AG08395 (cell line): ENCODE results near the gene MXI1.
A peak's percentile ranks its signal among the peaks of the same experiment; 100 is the strongest.

Source experiments
- DNase-seq: peaks from one replicate; pipeline ENCODE4 v3.0.0; 2012; ENCODE audit warnings: mixed read lengths, low spot score

MXI1 gene

DNA sequence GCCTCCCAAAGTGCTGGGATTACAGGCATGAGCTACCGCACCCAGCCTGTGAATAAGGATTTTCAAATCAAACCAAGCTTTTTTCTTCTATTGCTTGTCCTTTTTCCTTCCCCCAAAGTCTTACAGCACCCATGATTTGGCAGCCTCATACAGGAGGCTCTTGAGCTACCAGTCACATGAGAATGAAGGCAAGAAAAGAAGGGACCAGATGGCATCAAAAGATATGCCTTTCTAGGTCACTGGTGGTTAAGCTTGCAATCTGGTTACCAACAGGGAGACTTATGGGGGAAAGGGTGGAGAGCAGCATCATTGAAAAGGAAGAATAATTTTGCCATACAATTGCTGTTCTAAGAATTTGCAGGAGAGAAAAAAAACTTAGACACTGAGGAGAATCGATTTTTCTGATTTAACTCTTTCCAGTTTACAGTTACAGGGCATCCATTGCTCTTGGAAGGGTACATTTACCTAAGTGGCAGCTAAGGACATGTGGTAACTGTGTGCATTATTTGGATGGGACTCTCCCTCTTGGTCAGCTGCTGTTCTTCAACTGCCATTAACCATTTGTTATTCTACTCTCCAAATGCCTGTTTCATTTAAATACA lies 67.8 kb downstream of the MXI1 start:
- DNase-seq: no peak

DNA sequence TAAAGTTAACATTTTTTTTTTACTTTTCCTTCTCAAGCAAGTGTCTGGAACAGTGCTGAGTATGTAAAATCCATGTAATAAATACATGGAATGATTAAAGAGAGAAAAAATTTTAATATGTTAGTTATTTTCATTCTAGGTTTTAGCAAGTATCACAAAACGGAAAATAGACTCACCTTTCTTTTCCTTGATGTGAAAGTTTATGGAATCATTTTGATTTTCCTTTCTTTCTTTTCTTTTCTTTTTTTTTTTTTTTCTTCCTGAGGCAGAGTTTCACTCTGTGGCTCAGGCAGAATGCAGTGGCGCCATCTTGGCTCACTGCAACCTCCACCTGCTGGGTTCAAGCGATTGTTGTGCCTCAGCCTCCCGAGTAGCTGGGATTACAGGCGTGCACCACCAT lies 69.2 kb downstream of the MXI1 start:
- no peak for DNase-seq

DNA sequence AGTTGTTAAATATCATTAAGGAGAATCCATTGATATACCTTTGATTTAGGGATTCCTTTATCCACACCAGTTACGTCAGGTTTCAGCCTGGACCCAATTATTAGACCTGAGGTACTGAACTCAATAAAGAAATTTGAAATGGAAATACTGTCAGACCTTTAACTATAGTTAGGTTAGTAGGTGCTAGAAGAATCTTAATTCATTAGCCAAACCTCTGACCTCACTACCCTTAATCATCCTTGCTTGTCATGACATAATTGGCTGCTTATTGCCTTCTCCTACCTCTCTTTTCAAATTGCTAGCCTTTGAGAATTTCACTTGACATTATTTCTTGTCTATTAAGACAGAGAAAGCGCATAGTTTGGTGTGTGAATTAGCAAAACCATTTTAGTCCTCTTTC lies 70.2 kb downstream of the MXI1 start:
- no peak for DNase-seq

DNA sequence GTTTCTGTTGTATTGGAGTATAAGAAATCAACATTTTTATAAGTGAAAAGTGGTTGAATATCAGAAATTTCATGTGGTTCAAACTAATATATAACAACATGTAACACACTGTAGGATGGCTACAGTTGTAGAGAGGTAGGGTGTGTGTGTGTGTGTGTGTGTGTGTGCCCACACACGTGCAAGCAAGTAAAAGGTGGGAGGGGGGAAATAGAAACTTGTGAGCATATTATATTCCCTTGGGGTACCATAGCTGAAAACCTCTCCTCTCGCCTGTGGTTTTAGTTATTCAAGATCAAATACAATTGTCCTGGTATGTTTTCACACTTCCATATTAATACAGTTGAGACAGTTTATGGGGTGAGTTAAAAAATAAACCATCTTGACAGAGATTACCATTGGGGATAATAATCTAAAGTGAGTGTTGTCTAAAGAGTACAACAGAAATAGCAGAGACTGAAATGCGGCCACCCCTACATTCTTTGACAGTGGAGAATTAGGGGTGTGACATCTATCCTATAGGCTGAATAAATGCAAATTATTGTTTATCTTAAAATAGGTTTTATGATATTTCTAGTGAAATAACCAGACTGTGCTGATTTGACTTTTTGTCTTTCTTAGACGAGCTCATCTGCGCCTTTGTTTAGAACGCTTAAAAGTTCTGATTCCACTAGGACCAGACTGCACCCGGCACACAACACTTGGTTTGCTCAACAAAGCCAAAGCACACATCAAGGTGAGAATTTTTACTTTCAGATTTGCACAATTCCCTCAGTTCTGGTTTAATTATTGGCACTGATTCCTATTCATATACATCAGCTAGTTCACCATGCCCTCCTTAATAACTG lies 71.4 kb downstream of the MXI1 start:
- DNase-seq: no peak

DNA sequence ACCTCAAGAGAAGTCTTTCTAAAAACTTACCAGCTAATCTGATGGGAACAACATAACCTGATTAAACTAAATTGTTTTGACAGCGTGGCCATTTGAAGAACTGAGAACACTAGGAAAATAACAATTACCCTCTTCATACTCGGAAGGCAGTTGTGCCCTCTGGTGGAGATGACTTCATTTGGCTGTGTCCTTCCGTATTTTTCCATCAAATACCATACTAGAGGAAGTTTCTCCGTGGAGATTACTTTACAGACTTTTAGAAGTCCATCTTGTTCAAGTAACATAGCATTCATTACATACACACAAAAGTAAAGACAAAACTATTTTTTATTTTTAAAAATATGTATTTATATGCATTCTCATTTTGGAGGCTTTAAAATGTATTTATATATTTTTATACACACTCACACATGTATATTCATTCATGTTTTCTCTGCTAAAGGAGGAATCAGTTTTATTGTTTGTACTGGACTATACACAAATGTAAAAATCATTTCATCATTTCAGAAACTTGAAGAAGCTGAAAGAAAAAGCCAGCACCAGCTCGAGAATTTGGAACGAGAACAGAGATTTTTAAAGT lies 72.1 kb downstream of the MXI1 start:
- peak; percentile 63 for DNase-seq

DNA sequence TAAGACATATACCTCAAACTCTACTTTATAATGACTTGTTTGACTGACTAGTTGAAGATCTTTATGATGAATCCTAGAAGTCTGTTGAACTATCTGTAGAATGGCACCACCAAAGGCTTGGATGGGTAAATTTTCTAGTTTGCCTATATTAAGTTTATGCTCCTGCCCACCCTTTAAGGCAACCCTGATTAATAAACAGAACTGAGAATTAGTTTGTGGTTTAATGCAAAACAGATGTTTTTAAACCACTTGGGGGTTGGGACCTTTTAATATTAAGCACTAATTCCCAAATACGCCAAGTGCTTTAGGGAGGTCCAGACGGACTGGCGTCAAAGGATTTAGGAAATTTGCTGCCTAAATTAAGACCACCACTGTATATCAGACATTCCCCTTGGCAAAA lies 76.9 kb downstream of the MXI1 start:
- DNase-seq: no peak

DNA sequence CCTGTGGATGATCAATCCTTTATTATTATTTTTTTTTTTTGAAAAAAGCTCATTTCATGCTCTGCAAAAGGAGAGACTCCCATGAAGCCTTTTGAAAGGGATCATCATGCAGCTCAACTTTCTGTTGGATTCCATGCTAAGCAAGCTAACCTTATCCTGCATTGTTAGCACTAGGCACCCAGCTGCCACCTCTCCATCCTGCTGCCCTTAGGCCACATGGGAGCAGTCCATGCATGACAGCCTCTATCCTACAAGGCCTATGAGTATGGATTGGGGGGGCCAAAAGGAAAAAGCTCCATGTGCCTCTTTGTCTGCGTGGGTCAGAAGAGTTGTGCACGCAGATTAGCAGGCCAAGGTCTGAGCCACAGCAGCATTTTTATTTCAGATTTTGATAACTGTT lies 78.1 kb downstream of the MXI1 start:
- no peak for DNase-seq

DNA sequence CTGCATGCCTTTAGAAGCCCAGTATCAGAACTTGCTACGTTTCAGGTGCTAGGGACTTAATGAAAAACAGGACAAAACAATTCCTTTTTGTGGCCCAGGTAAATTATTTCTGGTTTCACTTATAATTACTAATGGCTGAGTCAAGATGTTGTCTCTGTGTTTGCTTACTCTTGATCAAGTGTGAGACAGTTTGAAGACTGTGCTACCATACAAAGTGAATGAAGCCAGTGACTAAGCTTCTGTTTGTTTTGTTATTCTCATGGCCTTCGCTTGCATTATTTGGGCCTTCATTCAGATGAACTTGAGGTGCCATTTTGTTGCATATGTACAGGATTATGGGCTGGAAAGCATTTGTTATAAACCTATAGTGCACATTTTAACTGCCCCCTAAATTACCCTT lies 79.4 kb downstream of the MXI1 start:
- no peak for DNase-seq

DNA sequence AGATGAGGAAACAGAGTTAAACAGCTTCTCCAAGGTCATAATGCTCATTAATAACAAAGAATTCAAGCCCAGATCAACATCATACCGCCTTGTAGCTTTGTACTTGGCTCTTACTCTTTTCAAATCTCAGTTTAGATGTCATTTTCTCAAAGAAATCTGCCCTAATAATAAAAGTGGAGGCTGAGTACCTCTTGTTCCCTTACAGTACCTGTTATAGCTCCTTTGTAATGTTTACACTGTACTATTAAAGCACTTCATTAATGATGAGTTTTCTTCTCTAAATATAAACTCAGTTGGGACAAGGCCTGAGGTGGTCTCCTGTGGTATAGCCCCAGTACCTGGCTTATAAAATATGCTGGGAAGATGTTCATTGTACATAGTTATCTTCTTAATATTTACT lies 89.6 kb downstream of the MXI1 start:
- no peak for DNase-seq

DNA sequence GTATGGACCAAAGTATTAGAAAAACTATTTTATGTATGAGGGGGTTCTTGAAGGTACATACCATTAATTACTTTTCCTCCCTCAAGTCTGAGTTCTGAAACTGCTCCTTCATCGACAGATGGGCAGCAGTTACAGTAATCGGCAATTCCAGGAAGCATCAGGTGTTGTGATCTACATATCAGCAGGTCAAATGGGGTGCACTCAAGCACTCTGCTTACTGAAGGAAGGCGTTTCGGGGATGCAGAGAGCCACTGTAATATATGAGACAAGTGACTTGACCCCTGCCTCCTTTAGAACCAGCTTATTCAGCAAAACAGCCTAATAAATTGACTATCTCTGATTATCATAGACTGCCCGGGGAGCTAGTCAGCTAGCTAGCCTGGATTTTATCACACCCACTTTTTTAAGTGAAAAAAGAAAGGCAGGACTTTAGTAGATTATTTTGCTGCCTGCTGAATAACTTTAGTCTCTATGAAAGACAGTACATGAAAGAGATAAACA lies 93.1 kb downstream of the MXI1 start:
- no peak for DNase-seq

DNA sequence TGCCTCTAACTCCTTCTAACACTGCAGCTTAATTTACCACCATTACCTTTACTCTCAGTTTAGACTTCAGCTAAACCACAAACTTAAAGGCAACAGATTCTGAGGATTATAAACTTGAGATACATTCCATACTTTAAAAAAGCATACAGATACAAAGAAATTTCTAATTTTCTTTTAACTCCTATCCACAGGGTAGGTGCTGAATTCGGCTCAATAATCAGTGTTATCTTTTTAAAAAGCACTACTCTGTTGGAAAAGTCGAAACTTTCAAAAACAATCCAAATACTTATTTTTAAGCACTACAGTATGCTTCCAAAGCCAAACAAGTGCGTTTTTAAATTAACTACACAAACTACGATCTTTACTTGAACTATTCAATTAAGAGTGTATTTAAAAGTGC lies 96.3 kb downstream of the MXI1 start:
- DNase-seq: no peak

DNA sequence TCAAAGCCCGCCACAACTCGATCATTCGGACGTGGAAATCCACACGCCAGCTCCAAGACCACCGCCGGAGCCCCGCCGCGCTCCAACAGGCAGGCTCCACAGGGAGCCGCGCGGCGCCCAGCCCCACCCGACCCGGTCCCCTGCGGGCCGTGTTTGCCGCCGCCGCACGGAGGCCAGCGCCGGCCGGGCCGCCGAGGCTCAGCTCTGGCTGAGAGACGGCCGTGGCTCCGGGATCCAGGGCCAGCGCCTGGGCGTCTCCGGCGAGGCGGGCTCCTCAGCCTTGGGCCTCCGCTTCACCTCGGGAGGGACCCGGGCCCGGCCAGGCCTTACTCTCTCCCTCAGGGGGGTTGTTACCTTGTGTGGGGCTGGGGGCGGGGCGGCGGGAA lies 97.0 kb downstream of the MXI1 start:
- peak; percentile 47 for DNase-seq

DNA sequence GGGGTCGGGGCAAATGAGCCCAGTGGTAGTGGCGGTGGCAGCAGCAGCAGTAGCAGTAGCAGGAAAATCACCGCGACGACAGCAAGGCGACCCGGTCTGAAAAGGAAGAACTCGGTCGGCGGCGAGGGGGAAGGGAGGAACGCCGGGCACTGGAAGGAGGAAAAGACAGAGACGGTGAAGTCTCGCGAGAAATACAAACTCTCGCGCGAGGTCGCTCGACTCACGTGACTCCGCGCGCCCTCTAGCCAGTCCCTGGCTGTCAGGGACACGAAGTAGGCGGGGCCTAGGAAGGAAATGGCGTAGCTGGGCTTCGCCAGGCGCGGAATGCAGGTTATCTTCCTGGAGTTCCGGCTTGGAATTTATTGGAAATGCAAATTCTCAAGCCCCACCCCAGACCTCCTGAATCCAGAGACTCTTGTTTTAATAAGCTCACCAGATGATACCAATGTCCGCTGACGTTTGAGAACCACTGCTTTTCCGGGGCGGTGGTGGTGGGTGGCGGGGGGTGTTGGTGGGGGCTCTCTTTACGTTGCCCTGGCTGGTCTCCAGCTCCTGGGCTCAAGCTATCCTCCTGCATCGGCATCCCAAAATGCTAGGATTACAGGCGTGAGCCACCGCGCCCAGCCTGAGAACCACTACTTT lies 97.5 kb downstream of the MXI1 start, which contains the start of gene SMNDC1:
Gene SMNDC1, minus strand, starts transcription at position 141 of the 642 bp plus-strand sequence. CDS start 1,333 bp downstream, outside the sequence.
- peak; percentile 98 for DNase-seq

DNA sequence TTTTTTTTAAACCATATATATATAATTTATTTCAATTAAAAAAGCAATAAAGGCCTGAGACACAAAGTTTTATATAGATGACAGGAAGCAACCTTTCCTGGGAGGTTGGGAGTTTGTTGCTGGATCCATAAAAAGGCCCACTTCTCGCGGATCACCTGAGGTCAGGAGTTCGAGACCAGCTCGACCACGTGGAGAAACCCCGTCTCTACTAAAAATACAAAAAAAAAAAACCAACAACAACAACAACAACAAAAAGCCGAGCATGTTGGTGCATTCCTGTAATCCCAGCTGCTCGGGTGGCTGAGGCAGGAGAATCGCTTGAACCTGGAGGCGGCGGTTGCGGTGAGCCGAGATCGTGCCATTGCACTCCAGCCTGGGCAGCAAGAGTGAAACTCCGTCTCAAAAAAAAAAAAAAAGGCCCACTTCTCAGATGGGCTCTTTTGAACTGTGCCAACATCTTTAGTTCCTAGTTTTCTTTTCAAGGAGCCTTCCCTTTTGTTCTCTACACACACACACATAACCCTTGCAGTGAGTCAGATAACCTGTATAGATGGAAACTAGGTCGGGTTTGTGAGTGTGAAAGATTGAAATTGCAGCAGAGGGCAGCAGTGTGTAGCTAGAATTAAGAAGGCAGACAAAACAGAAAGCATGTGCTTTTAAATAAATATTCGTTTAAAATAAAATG lies 98.5 kb downstream of the MXI1 start:
- peak; percentile 69 for DNase-seq

DNA sequence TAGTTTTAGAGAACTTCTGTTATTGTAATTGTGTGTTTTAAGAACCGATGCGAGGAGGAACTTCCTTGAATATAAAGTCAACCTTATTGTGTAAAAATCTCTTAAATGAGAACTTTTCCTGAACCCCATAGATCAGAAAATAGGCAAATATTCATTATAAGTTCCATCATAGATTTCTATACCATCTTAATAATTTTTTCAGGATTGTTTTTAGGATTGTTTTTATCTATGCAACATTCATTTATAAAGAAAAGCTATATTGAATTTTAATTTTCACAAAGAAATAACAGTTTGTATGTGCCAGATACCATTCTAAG lies 99.0 kb downstream of the MXI1 start:
- DNase-seq: no peak

DNA sequence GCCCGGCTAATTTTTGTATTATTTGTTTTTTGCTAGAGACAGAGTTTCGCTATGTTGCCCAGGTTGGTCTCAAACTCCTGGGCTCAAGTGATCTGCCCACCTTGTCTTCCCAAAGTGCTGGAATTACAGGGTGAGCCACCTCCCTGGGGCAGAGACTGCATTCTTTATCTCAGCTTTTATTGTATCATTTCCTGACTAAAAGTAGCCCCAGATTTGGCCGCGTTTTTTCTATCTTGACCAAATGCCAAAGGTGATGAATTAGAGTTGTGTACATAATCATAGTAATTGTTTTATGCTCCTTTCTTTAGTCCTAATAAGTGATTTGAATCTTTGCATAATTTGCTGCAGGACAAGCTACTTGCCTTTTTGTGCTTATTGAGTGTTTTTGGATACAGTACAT lies 100.4 kb downstream of the MXI1 start:
- no peak for DNase-seq

DNA sequence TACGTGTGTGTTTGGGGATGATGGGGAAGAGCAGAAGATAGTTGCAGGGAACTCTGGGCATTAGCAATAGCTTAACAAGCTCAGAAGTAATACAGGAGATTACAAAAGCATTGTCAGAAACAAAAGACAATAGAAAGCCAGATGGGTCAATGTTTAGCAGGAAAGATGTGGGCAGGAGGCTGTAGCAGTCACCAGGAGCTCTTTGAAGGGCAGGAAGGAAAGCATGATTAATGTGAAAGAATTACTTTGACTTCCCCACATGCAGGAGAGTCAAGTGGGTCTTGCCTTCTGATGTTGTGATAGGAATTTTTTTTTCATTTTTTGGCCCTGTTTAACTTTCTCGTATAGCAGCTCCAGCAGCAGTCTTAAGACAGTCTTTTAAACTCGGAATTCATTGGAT lies 103.3 kb downstream of the MXI1 start:
- DNase-seq: no peak

DNA sequence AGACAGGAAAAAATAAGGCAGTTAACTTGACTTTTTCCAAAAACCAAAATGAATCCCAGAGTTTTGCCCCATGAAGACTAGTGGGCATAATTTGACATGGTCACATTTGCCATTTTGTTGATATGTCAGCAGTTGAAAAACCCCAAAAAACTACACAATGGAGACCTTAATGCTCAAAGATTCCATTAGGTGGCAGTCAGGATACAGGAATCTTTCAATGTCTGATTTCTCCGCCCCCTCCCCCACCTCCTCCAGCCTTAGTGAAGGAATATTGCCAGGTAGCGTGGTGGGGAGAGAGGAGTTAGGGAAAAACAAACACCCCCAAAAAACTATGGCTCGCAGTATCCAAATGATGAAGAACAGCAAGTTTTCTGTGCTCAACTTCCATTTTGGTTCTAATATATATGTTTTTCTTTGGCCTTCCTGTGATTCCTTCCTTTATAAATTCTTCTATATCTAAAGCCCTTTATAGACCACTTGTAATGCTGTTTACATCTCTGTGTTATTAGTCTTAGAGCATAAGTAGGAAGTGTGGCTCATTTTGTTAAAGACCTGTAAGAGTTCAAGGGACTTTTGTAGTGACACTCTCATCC lies 104.0 kb downstream of the MXI1 start:
- peak; percentile 68 for DNase-seq

DNA sequence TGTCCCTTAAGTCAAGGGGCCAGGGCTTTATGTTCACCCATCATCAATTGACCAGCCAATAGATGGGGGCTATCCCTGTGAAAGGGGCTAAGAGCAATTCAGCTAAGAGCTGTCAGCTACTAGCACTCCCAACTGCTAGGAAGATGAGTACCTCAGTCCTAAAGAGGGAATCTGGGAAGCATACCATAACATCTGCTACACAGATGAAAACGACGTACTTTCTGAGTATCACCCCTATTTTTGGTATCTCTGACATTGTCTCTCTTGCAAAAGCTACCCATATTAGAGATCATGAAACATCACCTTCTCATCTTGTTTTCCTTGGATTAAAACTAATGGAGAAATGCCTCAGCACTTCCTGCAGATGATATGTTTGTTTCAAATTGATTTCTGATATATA lies 104.8 kb downstream of the MXI1 start:
- DNase-seq: no peak

DNA sequence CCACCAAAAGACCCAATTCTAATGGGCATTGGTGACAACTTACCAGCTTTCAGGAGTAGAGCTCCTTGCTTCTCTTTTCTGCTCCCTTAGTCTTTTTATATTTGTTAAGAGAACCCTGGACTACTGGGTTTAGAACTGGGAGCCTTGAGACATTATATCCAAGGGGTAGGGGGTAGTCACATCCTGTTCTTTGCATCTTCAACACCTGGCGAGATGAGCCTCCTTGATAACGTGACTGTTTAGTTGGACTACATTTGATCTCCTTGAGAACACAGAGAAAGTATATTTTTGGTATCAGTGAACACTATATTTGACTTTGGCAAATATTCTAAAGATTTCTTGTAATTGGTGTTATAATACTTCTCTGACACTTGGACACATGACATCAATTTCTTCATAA lies 106.3 kb downstream of the MXI1 start:
- DNase-seq: no peak

DNA sequence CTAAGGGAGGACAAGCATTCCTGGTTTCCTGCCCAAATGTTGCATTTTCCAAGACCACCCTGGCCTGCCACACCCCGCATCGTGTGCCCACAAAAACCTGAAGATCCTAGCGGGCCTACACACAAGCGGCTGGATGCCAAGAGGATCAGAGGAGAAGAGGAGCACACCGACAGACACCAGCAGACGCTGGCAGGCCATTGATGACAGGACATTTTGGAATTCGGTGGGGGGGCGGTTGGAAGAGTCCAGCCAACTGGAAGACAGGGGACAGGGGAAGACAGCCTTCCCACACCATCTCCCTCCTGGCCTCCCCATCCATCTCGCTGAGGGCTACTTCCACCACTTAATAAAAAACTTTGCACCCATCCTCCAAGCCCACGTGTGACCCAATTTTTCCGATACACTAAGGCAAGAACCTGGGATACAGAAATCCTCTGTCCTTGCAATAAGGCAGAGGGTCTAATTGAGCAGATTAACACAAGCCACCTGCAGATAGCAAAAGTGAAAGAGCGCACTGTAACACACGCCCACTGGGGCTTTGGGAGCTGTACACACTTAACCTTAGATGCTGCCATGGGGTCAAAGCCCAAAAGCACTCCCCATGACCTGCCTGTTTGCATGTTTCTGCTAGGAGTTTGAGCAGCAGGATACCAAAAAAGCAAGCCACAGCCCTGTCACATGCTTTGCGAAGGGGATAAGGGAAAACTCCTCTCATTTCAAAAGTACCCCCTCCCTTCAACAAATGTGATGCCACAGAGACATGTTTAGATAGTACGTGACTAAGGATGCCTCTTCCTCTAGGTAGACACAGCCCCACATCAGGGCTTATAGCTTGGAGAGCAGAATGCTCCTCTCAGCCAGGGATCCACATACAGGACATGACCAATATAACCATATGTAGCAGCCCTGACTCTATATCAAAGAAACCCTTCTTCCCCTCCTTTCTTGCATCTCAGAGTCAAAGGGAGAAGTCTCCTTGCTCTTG lies 110.8 kb downstream of the MXI1 start:
- no peak for DNase-seq
